Skeletal muscle tissue (tissue), 4 donors: ENCODE data around the gene HECW1. TPM values are rescaled to one million over a fixed set of nuclear protein-coding genes. Genes with fewer than 3 reads are reported as not detected.

Source experiments
- H3K27ac ChIP-seq: one replicate; pipeline ENCODE4 v1.7.0; 2013; ENCODE audit warnings: mild to moderate bottlenecking, low read depth, low read length, inconsistent platforms
- H3K27me3 ChIP-seq, 3 donors: one replicate each; pipeline ENCODE4 v1.7.0; 2013; ENCODE audit warnings: low read length in 3 of 3; ENCODE audit not compliant: control insufficient read depth in 3 of 3, insufficient read depth in 3 of 3
- H3K36me3 ChIP-seq, 3 donors: one replicate each; pipeline ENCODE4 v1.7.0; 2013; ENCODE audit warnings: low read length in 3 of 3; ENCODE audit not compliant: control insufficient read depth in 3 of 3, insufficient read depth in 3 of 3
- H3K4me1 ChIP-seq, 3 donors: one replicate each; pipeline ENCODE4 v1.7.0; 2013; ENCODE audit warnings: low read length in 3 of 3, mild to moderate bottlenecking in 3 of 3; ENCODE audit not compliant: control insufficient read depth in 3 of 3, insufficient read depth in 3 of 3
- H3K4me3 ChIP-seq, 3 donors: one replicate each; pipeline ENCODE4 v1.7.0; 2013; ENCODE audit warnings: low read length in 3 of 3
- H3K9ac ChIP-seq, 3 donors: one replicate each; pipeline ENCODE4 v1.7.0; 2013; ENCODE audit warnings: low read length in 3 of 3, mild to moderate bottlenecking in 3 of 3, moderate library complexity in 2 of 3, low read depth in 1 of 3
- H3K9me3 ChIP-seq, 3 donors: one replicate each; pipeline ENCODE4 v1.7.0; 2013; ENCODE audit warnings: low read length in 3 of 3; ENCODE audit not compliant: control insufficient read depth in 3 of 3
- total RNA-seq: library from RNA; depleted of rRNA; stranded (reverse); fragments of >200 nt; gene quantifications from one replicate; pipeline ENCODE4 v1.2.3, GENCODE V29; 2014
- donor health status: Osteomylitis.

The HECW1 gene
- total RNA-seq, 1 donor from 2014 or later: not detected

- Histone ChIP-seq H3K9ac (no peak overlapping the region), H3K9me3 (no peaks in the 10 kb centered on the region), H3K4me1 (peaks cover 2 to 14% (median 4%) of the 10 kb centered on the region in 3 donors), H3K27me3 (peaks cover 41 to 47% (median 44%) of the 10 kb centered on the region in 3 donors), H3K36me3 (no peaks in the 10 kb centered on the region), H3K4me3 (no peak overlapping the region), H3K27ac (no peak overlapping the region)
These were observed 1.5 kb upstream of the HECW1 start for GRCh38 chr7:43110791-43111535.

- Histone ChIP-seq H3K4me1 (peaks cover 2 to 14% (median 4%) of the 10 kb centered on the region in 3 donors), H3K9ac (no peak overlapping the region), H3K27ac (no peak overlapping the region), H3K9me3 (no peaks in the 10 kb centered on the region), H3K4me3 (no peak overlapping the region), H3K36me3 (no peaks in the 10 kb centered on the region), H3K27me3 (peaks cover 48 to 53% (median 52%) of the 10 kb centered on the region in 3 donors)
These were observed 603 bp upstream of the HECW1 start for GRCh38 chr7:43111630-43112458.

DNA sequence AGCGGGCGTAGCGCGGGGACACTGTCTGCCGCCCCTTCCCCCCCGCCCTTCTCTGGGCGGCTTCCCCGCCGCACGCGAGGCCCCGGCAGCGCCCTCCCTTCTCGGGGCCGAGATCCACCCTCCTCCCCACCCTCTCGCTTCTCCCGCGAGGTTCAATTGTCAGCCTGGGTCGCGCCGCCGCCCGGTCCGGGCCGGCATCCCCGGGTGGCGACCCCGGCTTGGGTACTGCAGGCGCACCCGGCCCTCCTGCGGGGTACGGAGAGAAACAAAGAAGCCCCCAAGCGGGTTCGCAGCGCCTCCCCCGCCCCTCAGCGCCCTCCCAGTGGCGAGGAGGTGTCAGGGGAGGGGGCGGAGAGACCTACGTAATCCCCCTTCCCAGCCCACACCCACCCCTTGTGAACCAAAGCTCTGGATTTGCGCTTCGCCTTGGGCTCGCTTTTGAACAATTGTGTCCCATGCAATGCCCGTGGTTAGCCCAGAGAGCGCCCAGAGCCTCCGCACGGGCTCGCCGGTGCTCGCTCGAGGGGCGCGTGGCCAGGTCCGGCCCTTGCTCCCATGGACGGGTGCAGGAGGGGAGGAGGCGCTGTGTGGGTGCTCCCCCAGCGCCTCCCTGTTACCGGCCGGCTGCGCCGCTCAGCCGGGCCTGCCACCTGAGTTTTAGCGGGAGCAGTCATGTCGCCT, 634 bp downstream of the HECW1 start:
- H3K36me3 ChIP-seq: no peaks in the 10 kb centered on the region
- peak overlapping the region in 1 of 3 donors; percentile 20 for H3K4me3 ChIP-seq
- no peaks in the 10 kb centered on the region for H3K9me3 ChIP-seq
- H3K27ac ChIP-seq: no peak overlapping the region
- H3K9ac ChIP-seq: no peak overlapping the region
- H3K27me3 ChIP-seq: peaks cover 48 to 61% (median 52%) of the 10 kb centered on the region in 3 donors
- H3K4me1 ChIP-seq: peaks cover 2 to 14% (median 4%) of the 10 kb centered on the region in 3 donors

- H3K9ac ChIP-seq: no peak overlapping the region
- H3K36me3 ChIP-seq: no peaks in the 10 kb centered on the region
- peak overlapping the region in 1 of 3 donors; percentile 52 for H3K4me3 ChIP-seq
- H3K27ac ChIP-seq: no peak overlapping the region
- no peaks in the 10 kb centered on the region for H3K9me3 ChIP-seq
- H3K27me3 ChIP-seq: peaks cover 48 to 57% (median 55%) of the 10 kb centered on the region in 3 donors
- peaks cover 2 to 14% (median 4%) of the 10 kb centered on the region in 3 donors for H3K4me1 ChIP-seq
These were observed 1.4 kb downstream of the HECW1 start for GRCh38 chr7:43113622-43114457.

GRCh38 chr7:43114458-43114780, 2.0 kb downstream of the HECW1 start:
- Histone ChIP-seq H3K36me3 (no peaks in the 10 kb centered on the region), H3K27me3 (peaks cover 51 to 61% (median 57%) of the 10 kb centered on the region in 3 donors), H3K9me3 (no peaks in the 10 kb centered on the region), H3K4me3 (no peak overlapping the region), H3K4me1 (peaks cover 2 to 14% (median 4%) of the 10 kb centered on the region in 3 donors), H3K27ac (no peak overlapping the region), H3K9ac (no peak overlapping the region)

DNA sequence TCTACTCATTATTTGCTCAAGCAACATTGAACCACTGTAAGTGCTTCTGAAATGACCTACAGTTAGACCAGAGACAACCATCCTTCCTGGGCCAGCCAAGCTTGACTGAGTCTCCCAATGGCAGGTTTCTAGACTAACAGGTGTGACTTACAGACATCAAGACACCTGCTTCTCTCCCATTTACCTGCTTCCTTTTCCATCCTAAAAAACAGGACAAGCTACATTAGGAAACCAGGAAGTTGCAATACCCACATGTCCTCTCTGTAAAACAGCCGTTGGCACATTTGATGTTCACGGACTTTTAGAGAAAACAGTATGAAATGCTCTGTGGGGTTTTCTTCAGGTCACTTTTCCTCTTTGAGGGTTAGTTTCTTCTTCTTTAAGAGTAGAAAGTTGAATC, 4.0 kb downstream of the HECW1 start:
- H3K4me1 ChIP-seq: peaks cover 2 to 14% (median 4%) of the 10 kb centered on the region in 3 donors
- no peaks in the 10 kb centered on the region for H3K36me3 ChIP-seq
- H3K27ac ChIP-seq: no peak overlapping the region
- H3K9ac ChIP-seq: no peak overlapping the region
- no peak overlapping the region for H3K4me3 ChIP-seq
- H3K9me3 ChIP-seq: no peaks in the 10 kb centered on the region
- H3K27me3 ChIP-seq: peaks cover 57 to 60% (median 58%) of the 10 kb centered on the region in 3 donors

- Histone ChIP-seq H3K4me1 (peaks cover 2 to 14% (median 4%) of the 10 kb centered on the region in 3 donors), H3K27ac (no peak overlapping the region), H3K27me3 (peaks cover 51 to 61% (median 54%) of the 10 kb centered on the region in 3 donors), H3K4me3 (no peak overlapping the region), H3K9me3 (no peaks in the 10 kb centered on the region), H3K9ac (no peak overlapping the region), H3K36me3 (no peaks in the 10 kb centered on the region)
These were observed 4.6 kb downstream of the HECW1 start for GRCh38 chr7:43117095-43117494.

DNA sequence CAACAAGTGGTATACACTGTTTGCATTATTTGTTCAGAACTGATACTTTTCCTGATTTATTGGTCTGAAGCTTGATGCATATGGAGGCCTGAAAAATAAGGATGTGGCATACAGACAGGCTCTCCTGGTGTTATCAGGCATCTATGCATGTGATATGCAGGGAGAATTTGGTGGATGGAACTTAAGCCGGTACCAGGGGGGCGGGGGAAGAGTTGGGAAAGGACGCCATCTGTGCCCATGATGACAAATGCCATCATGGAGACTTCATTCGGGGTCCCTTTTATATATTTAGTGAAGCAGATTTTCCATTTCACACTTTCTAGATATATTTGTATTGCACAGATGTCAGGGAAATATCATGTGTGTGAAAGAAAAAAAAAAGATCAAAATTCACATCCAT, 5.4 kb downstream of the HECW1 start:
- Histone ChIP-seq H3K27me3 (peaks cover 46 to 62% (median 48%) of the 10 kb centered on the region in 3 donors), H3K36me3 (no peaks in the 10 kb centered on the region), H3K9me3 (no peaks in the 10 kb centered on the region), H3K4me3 (no peak overlapping the region), H3K27ac (no peak overlapping the region), H3K4me1 (peaks cover 2 to 9% (median 4%) of the 10 kb centered on the region in 3 donors), H3K9ac (no peak overlapping the region)

- no peak overlapping the region for H3K4me3 ChIP-seq
- peaks cover 41 to 59% (median 44%) of the 10 kb centered on the region in 3 donors for H3K27me3 ChIP-seq
These were observed 5.9 kb downstream of the HECW1 start for GRCh38 chr7:43118313-43118712.

More at GRCh38 chr7:43118313-43118712, 5.9 kb downstream of the HECW1 start:
- Histone ChIP-seq H3K27ac (no peak overlapping the region), H3K36me3 (no peaks in the 10 kb centered on the region), H3K9me3 (no peaks in the 10 kb centered on the region), H3K9ac (no peak overlapping the region), H3K4me1 (peaks cover under 1 to 5% (median 2%) of the 10 kb centered on the region in 3 donors)
